HG03558 (cell line): ENCODE results near the gene UBA52.
"Not testable (repeated sequence)": the region's sequence is repeated elsewhere in the genome, so short reads cannot be mapped to it uniquely, and the experiment has no call there.

Source experiments
- ATAC-seq: cut with Tn5 transposase; IDR thresholded peaks from one replicate; pipeline ENCODE4 v1.9.1; 2021; ENCODE audit warnings: moderate number of reproducible peaks; ENCODE audit not compliant: unreplicated experiment; ENCODE audit errors: extremely low read depth

Gene UBA52

GRCh38 chr19:18590273-18591272 lies 18.9 kb downstream of the UBA52 start:
- ATAC-seq: no peak

DNA sequence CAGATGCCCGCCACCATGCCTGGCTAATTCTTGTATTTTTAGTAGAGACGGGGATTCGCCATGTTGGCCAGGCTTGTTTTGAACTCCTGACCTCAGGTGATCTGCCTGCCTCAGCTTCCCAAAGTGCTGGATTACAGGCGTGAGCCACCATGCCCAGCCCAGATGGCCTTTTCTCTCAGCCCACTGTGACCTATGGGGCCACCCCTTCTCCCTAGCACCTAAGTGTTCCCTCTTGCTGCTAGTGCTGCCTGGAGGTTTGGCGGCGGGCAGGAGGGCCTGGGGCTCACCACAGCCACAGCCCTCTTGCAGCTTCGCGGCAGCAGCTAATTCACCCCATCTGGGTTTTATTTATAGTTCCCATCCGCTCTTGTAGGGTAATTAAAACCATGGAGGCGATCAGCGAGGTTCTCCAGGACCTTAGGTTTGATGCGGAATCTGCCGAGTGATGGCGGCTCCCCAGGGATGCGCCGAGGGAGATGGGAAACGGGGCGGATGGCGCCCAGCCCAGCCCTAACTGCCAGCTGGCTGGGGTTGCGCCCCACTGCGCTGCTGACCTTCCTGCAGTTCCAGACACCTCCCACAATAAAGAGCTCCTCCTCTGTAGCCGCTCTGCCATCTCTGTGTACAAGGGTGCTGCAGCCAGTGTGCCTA lies 20.2 kb downstream of the UBA52 start:
- ATAC-seq: no peak

DNA sequence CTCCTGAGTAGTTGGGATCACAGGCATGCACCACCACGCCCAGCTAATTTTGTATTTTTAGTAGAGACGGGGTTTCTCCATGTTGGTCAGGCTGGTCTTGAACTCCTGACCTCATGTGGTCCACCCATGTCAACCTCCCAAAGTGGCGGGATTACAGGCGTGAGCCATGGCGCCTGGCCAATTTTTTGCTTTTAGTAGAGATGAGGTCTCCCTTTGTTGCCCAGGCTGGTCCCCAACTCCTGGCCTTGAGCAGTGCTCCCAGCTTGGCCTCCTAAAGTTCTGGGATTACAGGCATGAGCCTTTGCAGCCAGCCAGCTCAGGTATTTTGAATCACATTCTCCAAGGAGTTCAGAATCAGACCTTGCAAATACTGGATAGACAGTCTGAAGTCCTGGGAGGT lies 21.1 kb downstream of the UBA52 start:
- ATAC-seq: not testable (repeated sequence)

DNA sequence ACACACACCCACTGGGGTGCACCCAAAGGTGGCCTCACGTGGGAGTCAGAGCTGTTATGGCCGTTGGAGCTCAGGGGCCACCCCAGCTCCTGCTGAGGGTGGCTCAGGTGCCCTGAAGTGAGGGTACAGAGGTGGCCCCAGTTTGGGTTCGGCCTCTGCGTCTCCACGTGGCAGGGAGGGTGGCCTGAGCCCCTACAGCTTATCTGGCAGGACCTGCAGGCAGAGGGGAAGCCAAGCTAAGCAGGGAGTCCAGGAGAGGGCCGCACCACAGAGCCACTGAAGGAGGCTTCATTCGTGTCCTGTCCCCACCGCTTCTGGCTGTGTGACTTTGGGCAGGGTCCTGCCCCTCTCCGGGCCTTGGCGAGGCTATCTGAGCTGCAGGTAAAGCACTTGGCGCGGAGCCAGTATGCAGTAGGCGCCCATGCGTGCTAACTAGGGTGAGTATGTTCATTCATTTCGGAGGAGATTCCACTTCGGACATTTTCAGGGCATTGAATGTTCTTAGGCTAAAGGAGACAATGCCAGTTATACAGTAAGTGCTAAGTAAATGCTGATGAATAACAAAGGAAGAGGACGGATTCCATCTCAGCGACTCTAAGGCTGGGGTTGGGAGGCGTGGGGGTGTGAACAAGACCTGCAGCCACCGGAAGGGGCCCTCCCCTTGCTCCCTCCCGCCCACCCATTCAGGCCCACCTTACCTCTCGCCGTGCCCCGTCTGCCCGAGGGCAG lies 21.9 kb downstream of the UBA52 start:
- no peak for ATAC-seq

DNA sequence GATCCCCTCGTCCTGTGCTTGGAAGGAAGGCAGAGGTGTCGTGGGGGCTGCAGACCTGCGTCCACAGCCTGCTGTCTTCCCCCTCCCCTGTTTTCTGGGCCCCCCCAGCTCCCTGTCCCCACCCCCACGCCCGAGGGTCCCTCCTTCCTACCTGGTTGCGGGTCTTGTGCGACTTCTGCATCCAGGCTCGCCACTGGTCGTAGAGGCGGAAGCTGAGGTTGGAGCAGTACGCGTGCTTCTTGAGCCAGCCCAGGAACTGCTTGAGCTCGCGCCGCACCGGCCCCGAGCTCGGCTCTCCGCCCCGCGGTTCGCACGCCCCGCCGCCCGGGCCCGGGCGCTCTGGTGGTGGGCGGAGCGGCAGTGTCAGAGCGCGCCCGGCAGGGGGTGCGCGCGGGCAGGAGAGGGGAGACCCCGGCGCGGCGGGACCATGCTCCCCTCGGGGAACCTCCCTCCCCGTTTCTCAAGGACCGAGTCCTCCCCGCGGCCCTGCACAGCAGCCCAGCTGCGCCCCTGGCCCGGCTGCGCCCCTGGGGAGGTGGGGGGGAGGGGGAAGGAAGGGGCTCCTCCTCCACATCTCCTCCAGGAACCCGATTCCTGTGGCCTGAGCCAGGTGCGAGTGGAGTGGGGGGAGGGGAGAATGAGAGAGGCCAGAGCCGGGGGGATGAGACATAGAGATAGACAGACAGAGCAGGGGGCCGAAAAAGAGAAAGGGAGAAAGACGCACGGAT lies 22.6 kb downstream of the UBA52 start:
- ATAC-seq: no peak

DNA sequence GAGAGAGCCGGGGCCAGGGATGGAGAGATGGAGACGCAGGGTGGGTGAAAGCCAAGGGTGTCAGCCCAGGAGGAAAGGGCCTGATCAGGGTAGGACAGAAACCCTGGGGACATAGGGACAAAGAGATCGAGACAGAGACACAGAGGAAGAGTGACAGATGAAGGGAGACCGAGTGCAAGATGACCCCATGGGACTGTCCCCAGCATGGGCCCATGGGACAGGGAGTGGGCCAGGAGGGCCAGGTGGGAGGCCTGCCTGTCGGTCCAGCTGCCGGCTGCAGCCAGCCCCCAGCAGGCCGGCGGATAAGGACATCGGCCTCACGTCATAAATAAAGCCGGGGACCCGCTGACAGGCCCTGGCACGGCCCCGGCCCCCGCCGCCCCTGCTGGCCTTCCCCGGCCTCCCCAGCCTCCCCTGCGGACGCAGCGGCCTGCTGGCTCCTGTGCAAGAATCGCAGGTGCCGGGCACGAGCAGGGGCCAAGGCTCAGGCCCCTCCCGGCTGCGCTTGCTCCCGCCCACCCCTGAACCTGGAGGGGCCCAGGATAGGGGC lies 23.2 kb downstream of the UBA52 start:
- ATAC-seq: no peak

DNA sequence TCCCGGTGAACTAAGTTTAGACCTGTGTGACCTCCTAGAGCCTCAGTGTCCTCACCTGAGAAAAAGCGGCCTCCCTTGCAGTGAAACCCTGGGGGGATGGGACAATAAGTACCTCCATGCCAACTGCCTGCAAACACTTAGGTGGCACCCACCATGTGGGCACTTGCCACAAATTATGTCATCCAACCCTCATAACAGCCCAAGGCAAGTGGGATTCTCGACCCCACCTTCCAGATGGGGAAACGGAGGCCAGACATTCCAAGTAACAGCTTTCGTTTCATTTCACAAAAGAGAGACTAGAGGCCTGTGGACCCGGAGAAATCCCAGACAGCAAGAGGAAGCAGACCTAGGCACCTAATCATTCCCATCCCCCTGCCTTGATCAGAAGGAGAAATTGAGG lies 23.8 kb downstream of the UBA52 start:
- ATAC-seq: no peak

GRCh38 chr19:18596752-18597157 lies 25.1 kb downstream of the UBA52 start:
- no peak for ATAC-seq

GRCh38 chr19:18597809-18598660 lies 26.4 kb downstream of the UBA52 start:
- ATAC-seq: no peak

DNA sequence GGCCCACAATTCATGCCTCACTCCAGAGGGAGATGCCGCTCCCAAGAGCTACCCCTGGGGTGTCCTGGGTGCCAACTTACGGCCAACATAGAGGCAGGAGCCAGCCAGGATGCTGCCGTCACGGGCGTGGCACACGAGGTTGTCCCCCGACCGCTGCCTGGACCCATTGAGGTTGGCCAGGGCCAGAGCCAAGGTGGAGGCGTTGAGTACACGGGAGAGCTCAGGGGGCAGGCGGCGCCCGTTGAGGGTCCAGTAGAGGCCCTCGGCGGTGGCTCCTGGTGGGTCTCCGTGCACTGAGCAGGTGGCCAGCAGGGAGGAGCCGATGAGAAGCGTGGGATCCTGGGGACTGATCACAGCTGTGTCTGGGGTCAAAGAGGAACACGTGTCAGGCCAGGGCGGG lies 27.8 kb downstream of the UBA52 start:
- ATAC-seq: no peak

- ATAC-seq: not testable (repeated sequence)
Measured at GRCh38 chr19:18600692-18601397, 29.2 kb downstream of the UBA52 start.

GRCh38 chr19:18601875-18602274 lies 30.2 kb downstream of the UBA52 start:
- no peak for ATAC-seq

- ATAC-seq: no peak
Measured at GRCh38 chr19:18603255-18603957, 31.7 kb downstream of the UBA52 start.

GRCh38 chr19:18603958-18604819 lies 32.5 kb downstream of the UBA52 start:
- no peak for ATAC-seq

DNA sequence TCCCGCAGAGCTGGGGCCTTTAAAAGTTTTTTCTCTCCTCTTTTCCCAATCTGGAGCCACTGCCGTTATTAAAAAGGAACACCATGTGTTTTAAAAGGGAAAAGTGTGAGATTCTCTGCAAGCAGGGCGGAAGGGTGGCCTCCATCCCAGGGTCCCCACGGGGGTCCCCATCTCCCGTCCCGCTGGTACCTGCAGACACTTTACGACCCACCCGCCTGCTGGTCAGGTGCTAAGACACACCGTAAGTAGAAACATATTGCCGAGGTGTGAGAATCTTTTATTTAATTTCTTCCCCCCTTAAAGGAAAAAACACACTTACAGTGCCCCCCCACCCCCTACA lies 33.1 kb downstream of the UBA52 start:
- no peak for ATAC-seq

GRCh38 chr19:18605196-18605545 lies 33.5 kb downstream of the UBA52 start:
- ATAC-seq: no peak
